A673 (cell line): ENCODE measurements around the gene GPM6B. TPM values are rescaled to one million over a fixed set of nuclear protein-coding genes. Genes with fewer than 3 reads are reported as not detected.
A peak's percentile ranks its signal among the peaks of the same experiment; 100 is the strongest.

Experiments used
- BruUV-seq: library from RNA; stranded (reverse); fragments of 400-500 nt; replicated peaks from 2 replicates; lab custom pipeline; 2021; lab: Mats Ljungman, UMichigan
- CTCF ChIA-PET: fragments of 300-600 bp; sonication (Branson Sonifier 250); formaldehyde crosslinking; loops from one replicate; lab custom pipeline; 2022; ENCODE audit warnings: antibody characterized with exemption; lab: Charles Lee
- POLR2A ChIA-PET: fragments of 300-600 bp; sonication (Branson Sonifier 250); formaldehyde crosslinking; loops from one replicate; lab custom pipeline; 2022; ENCODE audit warnings: antibody characterized with exemption; ENCODE audit not compliant: low non-redundant PET; lab: Charles Lee
- DNase-seq: peaks from one replicate; pipeline ENCODE4 v3.0.0-alpha.2; 2015; ENCODE audit warnings: low spot score
- H3K27ac ChIP-seq: fragments of 200-600 bp; sonication (generic); 2 replicates; pipeline ENCODE4 v1.5.1; 2016; ENCODE audit warnings: mixed run types, low read depth, mild to moderate bottlenecking, mixed read lengths, antibody characterized with exemption, low read length; ENCODE audit not compliant: poor library complexity, severe bottlenecking
- H3K27me3 ChIP-seq: fragments of 200-600 bp; sonication (generic); replicated peaks from 2 replicates; pipeline ENCODE4 v1.6.1; 2017; ENCODE audit warnings: mixed run types, low read depth, mild to moderate bottlenecking, mixed read lengths, antibody characterized with exemption, low read length; ENCODE audit not compliant: insufficient read depth, poor library complexity
- H3K36me3 ChIP-seq: fragments of 200-600 bp; sonication (generic); 2 replicates; pipeline ENCODE4 v1.6.1; 2016; ENCODE audit warnings: mixed run types, mild to moderate bottlenecking, mixed read lengths, antibody characterized with exemption, low read length; ENCODE audit not compliant: insufficient read depth, poor library complexity, severe bottlenecking
- H3K4me1 ChIP-seq: fragments of 200-600 bp; sonication (generic); 2 replicates; pipeline ENCODE4 v1.6.1; 2017; ENCODE audit warnings: mixed run types, mild to moderate bottlenecking, mixed read lengths, antibody characterized with exemption, low read length; ENCODE audit not compliant: insufficient read depth, poor library complexity, severe bottlenecking
- H3K4me3 ChIP-seq: fragments of 200-600 bp; sonication (generic); 2 replicates; pipeline ENCODE4 v1.5.1; 2016; ENCODE audit warnings: low read depth, mixed run types, mild to moderate bottlenecking, mixed read lengths, low read length; ENCODE audit not compliant: poor library complexity, severe bottlenecking
- H3K9me3 ChIP-seq: fragments of 200-600 bp; sonication (generic); 2 replicates; pipeline ENCODE4 v1.6.1; 2016; ENCODE audit warnings: mixed run types, low read depth, mild to moderate bottlenecking, mixed read lengths, antibody characterized with exemption, low read length; ENCODE audit not compliant: poor library complexity, severe bottlenecking
- CTCF ChIP-seq: fragments of 300-800, 200-600 bp; sonication (generic); conservative IDR thresholded peaks from 2 replicates; pipeline ENCODE4 v1.5.1; 2017; ENCODE audit warnings: low read depth, mild to moderate bottlenecking, antibody characterized with exemption, low read length, moderate library complexity, mixed read lengths
- EZH2 ChIP-seq: fragments of 200-600 bp; sonication (generic); IDR thresholded peaks from 2 replicates; pipeline ENCODE4 v1.6.1; 2017; ENCODE audit warnings: borderline replicate concordance, low read depth, mild to moderate bottlenecking, mixed read lengths, antibody characterized with exemption, low read length; ENCODE audit not compliant: poor library complexity, severe bottlenecking
- intact Hi-C: fragments of 100-400 bp; cut with micrococcal nuclease; formaldehyde crosslinking; loops from one replicate; pipeline ENCODE4 v1.10.0; 2022; ENCODE audit not compliant: unreplicated experiment
- total RNA-seq: library from RNA; stranded (reverse); gene quantifications from 2 replicates; pipeline ENCODE4 v1.2.3, GENCODE V29; 2021

GPM6B gene
- total RNA-seq, 1 experiment from 2014 or later, result 7.6 TPM

GRCh38 chrX:13821738-13822137, 4.8 kb upstream of the GPM6B start:
- Histone ChIP-seq H3K4me3 (no peak overlapping the region), H3K27ac (no peak overlapping the region), H3K4me1 (no peaks in the 10 kb centered on the region), H3K36me3 (no peaks in the 10 kb centered on the region), H3K9me3 (no peaks in the 10 kb centered on the region), H3K27me3 (peaks cover 22% of the 10 kb centered on the region)
- TF ChIP-seq EZH2, result no peak
- CTCF ChIA-PET, result no interaction called here
- POLR2A ChIA-PET, result no interaction called here
- intact Hi-C loops, result no loop called here
- BruUV-seq, result no TSS peak
- DNase-seq, result peak; percentile 4

- POLR2A ChIA-PET, result no interaction called here
- TF ChIP-seq EZH2, result no peak
- Histone ChIP-seq H3K27ac (no peak overlapping the region), H3K36me3 (no peaks in the 10 kb centered on the region), H3K9me3 (no peaks in the 10 kb centered on the region), H3K27me3 (peaks cover 63% of the 10 kb centered on the region), H3K4me1 (no peaks in the 10 kb centered on the region), H3K4me3 (no peak overlapping the region)
- CTCF ChIA-PET, result no interaction called here
- intact Hi-C loops, result no loop called here
- BruUV-seq, result no TSS peak
- DNase-seq, result no peak
These were observed 717 bp downstream of the GPM6B start for GRCh38 chrX:13816176-13816575.

- Histone ChIP-seq H3K27ac (no peak overlapping the region), H3K4me1 (no peaks in the 10 kb centered on the region), H3K27me3 (peaks cover 61% of the 10 kb centered on the region), H3K36me3 (no peaks in the 10 kb centered on the region), H3K4me3 (no peak overlapping the region), H3K9me3 (no peaks in the 10 kb centered on the region)
- POLR2A ChIA-PET, result no interaction called here
- BruUV-seq, result no TSS peak
- CTCF ChIA-PET, result no interaction called here
- intact Hi-C loops, result no loop called here
- TF ChIP-seq CTCF, result no peak
- TF ChIP-seq EZH2, result no peak
- DNase-seq, result no peak
These were observed 1.2 kb downstream of the GPM6B start for GRCh38 chrX:13815664-13816063.

- BruUV-seq, result no TSS peak
- POLR2A ChIA-PET, result no interaction called here
- no peak overlapping the region for H3K27ac ChIP-seq
These were observed 8.0 kb downstream of the GPM6B start for GRCh38 chrX:13808865-13809264.

More at GRCh38 chrX:13808865-13809264, 8.0 kb downstream of the GPM6B start:
- intact Hi-C loops, result no loop called here
- DNase-seq, result no peak
- CTCF ChIA-PET, result no interaction called here
- no peaks in the 10 kb centered on the region for H3K4me1 ChIP-seq
- H3K27me3 ChIP-seq, result peaks cover 14% of the 10 kb centered on the region
- no peaks in the 10 kb centered on the region for H3K36me3 ChIP-seq
- TF ChIP-seq EZH2, result no peak
- TF ChIP-seq CTCF, result no peak
- H3K9me3 ChIP-seq, result no peaks in the 10 kb centered on the region
- no peak overlapping the region for H3K4me3 ChIP-seq
